Thoracic aorta (tissue), 2 donors: ENCODE measurements around the gene MTARC1. TPM values are rescaled to one million over a fixed set of nuclear protein-coding genes. Genes with fewer than 3 reads are reported as not detected.

Experiments used
- ATAC-seq: fragments of 150-250 bp; one replicate; pipeline ENCODE4 v1.8.0; 2017; ENCODE audit warnings: low read depth; ENCODE audit not compliant: insufficient number of reproducible peaks, low FRiP score
- DNase-seq: peaks from one replicate; pipeline ENCODE4 v3.0.0-alpha.2; 2020; ENCODE audit warnings: low spot score
- H3K27ac ChIP-seq, 2 donors: fragments of 200-600 bp; sonication (generic); 1 replicate in 1 of 2; 2 replicates in 1 of 2; pipeline ENCODE4 v1.5.1; 2016; ENCODE audit warnings: mild to moderate bottlenecking in 2 of 2, moderate library complexity in 2 of 2
- H3K27me3 ChIP-seq: fragments of 200-600 bp; sonication (generic); replicated peaks from 2 replicates; pipeline ENCODE4 v1.6.0; 2016; ENCODE audit warnings: mild to moderate bottlenecking; ENCODE audit not compliant: insufficient read depth
- H3K36me3 ChIP-seq: fragments of 200-600 bp; sonication (generic); one replicate; pipeline ENCODE4 v1.5.1; 2016
- H3K4me1 ChIP-seq, 2 donors: fragments of 200-600 bp; sonication (generic); 1 replicate in 1 of 2; 2 replicates in 1 of 2; pipeline versions ENCODE4 v1.5.1 to v1.6.0; 2016; ENCODE audit warnings: low read depth in 2 of 2, mild to moderate bottlenecking in 1 of 2; ENCODE audit not compliant: control insufficient read depth in 1 of 2
- H3K4me3 ChIP-seq: fragments of 200-600 bp; sonication (generic); 2 replicates; pipeline ENCODE4 v1.5.1; 2016; ENCODE audit warnings: mild to moderate bottlenecking
- H3K9me3 ChIP-seq: fragments of 200-600 bp; sonication (generic); 2 replicates; pipeline ENCODE4 v1.5.1; 2016
- CTCF ChIP-seq: fragments of 200-600 bp; sonication (generic); IDR thresholded peaks from one replicate; pipeline ENCODE4 v1.5.1; 2019; ENCODE audit warnings: antibody characterized with exemption
- total RNA-seq, 2 donors: library from RNA; depleted of rRNA; stranded (reverse); fragments of >200 nt; gene quantifications; one replicate each; pipeline versions ENCODE4 v1.1.0 to v1.2.3, GENCODE V29; 2016

The MTARC1 gene
- total RNA-seq, 2 donors from 2014 or later: 3.6 to 3.7 TPM

GRCh38 chr1:220797044-220797443, 10.3 kb downstream of the MTARC1 start:
- no peak for ATAC-seq
- no peak for DNase-seq
- H3K4me3 ChIP-seq: no peak overlapping the region
- peaks cover 7 to 14% of the 10 kb centered on the region in 2 donors for H3K4me1 ChIP-seq
- TF ChIP-seq CTCF: no peak
- H3K27ac ChIP-seq: peak overlapping the region in 1 of 2 donors; percentile 14
- H3K27me3 ChIP-seq: no peaks in the 10 kb centered on the region
- peaks cover 7% of the 10 kb centered on the region for H3K36me3 ChIP-seq
- no peaks in the 10 kb centered on the region for H3K9me3 ChIP-seq

- peaks cover 7 to 10% of the 10 kb centered on the region in 2 donors for H3K4me1 ChIP-seq
- no peak for DNase-seq
- ATAC-seq: peak; percentile 80
- no peaks in the 10 kb centered on the region for H3K9me3 ChIP-seq
- TF ChIP-seq CTCF: no peak
- H3K4me3 ChIP-seq: no peak overlapping the region
- H3K27me3 ChIP-seq: no peaks in the 10 kb centered on the region
- peaks cover 7% of the 10 kb centered on the region for H3K36me3 ChIP-seq
- peak overlapping the region in 1 of 2 donors; percentile 55 for H3K27ac ChIP-seq
Measured at GRCh38 chr1:220797553-220797952, 10.8 kb downstream of the MTARC1 start.

GRCh38 chr1:220798338-220798737, 11.6 kb downstream of the MTARC1 start:
- peaks cover 7% of the 10 kb centered on the region for H3K36me3 ChIP-seq
- TF ChIP-seq CTCF: no peak
- H3K4me3 ChIP-seq: no peak overlapping the region
- H3K9me3 ChIP-seq: no peaks in the 10 kb centered on the region
- no peaks in the 10 kb centered on the region for H3K27me3 ChIP-seq
- H3K27ac ChIP-seq: no peak overlapping the region
- ATAC-seq (no peak), DNase-seq (no peak)
- H3K4me1 ChIP-seq: peaks cover 10 to 16% of the 10 kb centered on the region in 2 donors

- DNase-seq: no peak
Measured at GRCh38 chr1:220800262-220800661, 13.5 kb downstream of the MTARC1 start.

More at GRCh38 chr1:220800262-220800661, 13.5 kb downstream of the MTARC1 start:
- peaks cover 7% of the 10 kb centered on the region for H3K36me3 ChIP-seq
- H3K27me3 ChIP-seq: no peaks in the 10 kb centered on the region
- no peak overlapping the region for H3K4me3 ChIP-seq
- TF ChIP-seq CTCF: no peak
- peaks cover 11 to 28% of the 10 kb centered on the region in 2 donors for H3K4me1 ChIP-seq
- H3K9me3 ChIP-seq: no peaks in the 10 kb centered on the region
- no peak for ATAC-seq
- H3K27ac ChIP-seq: no peak overlapping the region
